Effector memory CD8-positive, alpha-beta T cell (primary cell): ENCODE measurements around the gene MUC5B.

Experiments
- ATAC-seq: fragments of 150-1000 bp; cut with Tn5 transposase; replicated peaks from 2 replicates; pipeline ENCODE4 v1.10.0; 2021; ENCODE audit warnings: mild to moderate bottlenecking, moderate library complexity
- DNase-seq, 3 experiments: peaks; one replicate each; pipeline ENCODE4 v3.0.0; 2021
- H3K27ac Mint-ChIP-seq, 2 donors: one replicate each; pipeline ENCODE4 v1.8.0; 2022; ENCODE audit warnings: mild to moderate bottlenecking in 2 of 2, mixed read lengths in 2 of 2, moderate library complexity in 2 of 2
- H3K27me3 Mint-ChIP-seq, 2 donors: one replicate each; pipeline ENCODE4 v1.8.0; 2022; ENCODE audit warnings: mixed read lengths in 2 of 2
- H3K36me3 Mint-ChIP-seq: one replicate; pipeline ENCODE4 v1.8.0; 2022; ENCODE audit warnings: mild to moderate bottlenecking, moderate library complexity, mixed read lengths; ENCODE audit not compliant: insufficient read depth
- H3K4me1 Mint-ChIP-seq, 2 donors: one replicate each; pipeline ENCODE4 v1.8.0; 2022; ENCODE audit warnings: low read depth in 2 of 2, mixed read lengths in 2 of 2
- H3K4me3 Mint-ChIP-seq, 2 donors: one replicate each; pipeline ENCODE4 v1.8.0; 2022; ENCODE audit warnings: mild to moderate bottlenecking in 2 of 2, mixed read lengths in 2 of 2, moderate library complexity in 2 of 2
- H3K9me3 Mint-ChIP-seq, 2 donors: one replicate each; pipeline ENCODE4 v1.8.0; 2022; ENCODE audit warnings: mixed read lengths in 2 of 2

MUC5B gene

GRCh38 chr11:1277936-1278512, 55.2 kb downstream of the MUC5B start:
- peak overlapping the region; percentile 71 to 72 for H3K27ac Mint-ChIP-seq
- ATAC-seq: no peak
- no peak overlapping the region for H3K4me3 Mint-ChIP-seq
- H3K4me1 Mint-ChIP-seq: peaks cover 0 to 8% of the 10 kb centered on the region in 2 donors
- peaks cover 27% of the 10 kb centered on the region for H3K36me3 Mint-ChIP-seq
- no peaks in the 10 kb centered on the region for H3K9me3 Mint-ChIP-seq
- DNase-seq: no peak
- H3K27me3 Mint-ChIP-seq: no peaks in the 10 kb centered on the region

- no peaks in the 10 kb centered on the region for H3K27me3 Mint-ChIP-seq
- H3K36me3 Mint-ChIP-seq: peaks cover 28% of the 10 kb centered on the region
- ATAC-seq: no peak
- H3K27ac Mint-ChIP-seq: no peak overlapping the region
- no peak for DNase-seq
- H3K4me3 Mint-ChIP-seq: no peak overlapping the region
- H3K9me3 Mint-ChIP-seq: no peaks in the 10 kb centered on the region
- H3K4me1 Mint-ChIP-seq: peaks cover 0 to 8% of the 10 kb centered on the region in 2 donors
Observed at GRCh38 chr11:1278766-1279673, 56.2 kb downstream of the MUC5B start.

- DNase-seq: no peak
- H3K36me3 Mint-ChIP-seq: peaks cover 30% of the 10 kb centered on the region
- H3K27ac Mint-ChIP-seq: no peak overlapping the region
- no peak for ATAC-seq
- no peaks in the 10 kb centered on the region for H3K9me3 Mint-ChIP-seq
- H3K27me3 Mint-ChIP-seq: no peaks in the 10 kb centered on the region
- H3K4me1 Mint-ChIP-seq: peaks cover 0 to 8% of the 10 kb centered on the region in 2 donors
- H3K4me3 Mint-ChIP-seq: no peak overlapping the region
Observed at GRCh38 chr11:1279674-1280055, 56.8 kb downstream of the MUC5B start.

GRCh38 chr11:1280116-1281035, 57.5 kb downstream of the MUC5B start:
- DNase-seq: no peak
- H3K9me3 Mint-ChIP-seq: no peaks in the 10 kb centered on the region
- peaks cover 0 to 8% of the 10 kb centered on the region in 2 donors for H3K4me1 Mint-ChIP-seq
- H3K4me3 Mint-ChIP-seq: no peak overlapping the region
- H3K27me3 Mint-ChIP-seq: no peaks in the 10 kb centered on the region
- ATAC-seq: no peak
- peaks cover 30% of the 10 kb centered on the region for H3K36me3 Mint-ChIP-seq
- H3K27ac Mint-ChIP-seq: no peak overlapping the region

GRCh38 chr11:1281326-1281973, 58.6 kb downstream of the MUC5B start:
- no peaks in the 10 kb centered on the region for H3K27me3 Mint-ChIP-seq
- H3K27ac Mint-ChIP-seq: no peak overlapping the region
- ATAC-seq (no peak), DNase-seq (no peak)
- no peak overlapping the region for H3K4me3 Mint-ChIP-seq
- H3K9me3 Mint-ChIP-seq: no peaks in the 10 kb centered on the region
- peaks cover 36% of the 10 kb centered on the region for H3K36me3 Mint-ChIP-seq
- peaks cover 0 to 6% of the 10 kb centered on the region in 2 donors for H3K4me1 Mint-ChIP-seq

GRCh38 chr11:1281974-1282365, 59.1 kb downstream of the MUC5B start:
- no peak overlapping the region for H3K27ac Mint-ChIP-seq

GRCh38 chr11:1283091-1283511, 60.2 kb downstream of the MUC5B start:
- no peak for DNase-seq
- Mint-ChIP-seq H3K27ac (no peak overlapping the region), H3K4me1 (no peaks in the 10 kb centered on the region), H3K36me3 (peaks cover 41% of the 10 kb centered on the region), H3K4me3 (no peak overlapping the region), H3K27me3 (no peaks in the 10 kb centered on the region), H3K9me3 (no peaks in the 10 kb centered on the region)
- ATAC-seq: no peak

More at GRCh38 chr11:1281974-1282365, 59.1 kb downstream of the MUC5B start:
- Mint-ChIP-seq H3K27me3 (no peaks in the 10 kb centered on the region), H3K9me3 (no peaks in the 10 kb centered on the region), H3K4me1 (peaks cover 0 to 4% of the 10 kb centered on the region in 2 donors), H3K36me3 (peaks cover 40% of the 10 kb centered on the region), H3K4me3 (no peak overlapping the region)
- no peak for ATAC-seq
- DNase-seq: no peak

GRCh38 chr11:1283906-1284305, 61.0 kb downstream of the MUC5B start:
- no peaks in the 10 kb centered on the region for H3K27me3 Mint-ChIP-seq
- peak overlapping the region in 1 of 2 donors; percentile 55 for H3K27ac Mint-ChIP-seq
- ATAC-seq: no peak
- no peaks in the 10 kb centered on the region for H3K9me3 Mint-ChIP-seq
- H3K4me1 Mint-ChIP-seq: no peaks in the 10 kb centered on the region
- H3K4me3 Mint-ChIP-seq: no peak overlapping the region
- no peak for DNase-seq
- H3K36me3 Mint-ChIP-seq: peaks cover 45% of the 10 kb centered on the region

GRCh38 chr11:1285316-1285744, 62.5 kb downstream of the MUC5B start:
- peaks cover 54% of the 10 kb centered on the region for H3K36me3 Mint-ChIP-seq

GRCh38 chr11:1285876-1286275, 63.0 kb downstream of the MUC5B start:
- no peaks in the 10 kb centered on the region for H3K9me3 Mint-ChIP-seq
- no peak for DNase-seq
- peaks cover 53% of the 10 kb centered on the region for H3K36me3 Mint-ChIP-seq
- no peak overlapping the region for H3K27ac Mint-ChIP-seq
- H3K4me3 Mint-ChIP-seq: no peak overlapping the region
- no peak for ATAC-seq
- H3K4me1 Mint-ChIP-seq: no peaks in the 10 kb centered on the region
- H3K27me3 Mint-ChIP-seq: no peaks in the 10 kb centered on the region

More at GRCh38 chr11:1285316-1285744, 62.5 kb downstream of the MUC5B start:
- H3K27ac Mint-ChIP-seq: no peak overlapping the region
- ATAC-seq: no peak
- H3K9me3 Mint-ChIP-seq: no peaks in the 10 kb centered on the region
- no peak for DNase-seq
- H3K4me3 Mint-ChIP-seq: no peak overlapping the region
- no peaks in the 10 kb centered on the region for H3K27me3 Mint-ChIP-seq
- H3K4me1 Mint-ChIP-seq: no peaks in the 10 kb centered on the region

- DNase-seq (no peak), ATAC-seq (no peak)
- Mint-ChIP-seq H3K27me3 (no peaks in the 10 kb centered on the region), H3K4me3 (no peak overlapping the region), H3K4me1 (peaks cover 6% of the 10 kb centered on the region in 2 donors), H3K27ac (no peak overlapping the region), H3K9me3 (no peaks in the 10 kb centered on the region), H3K36me3 (peaks cover 44% of the 10 kb centered on the region)
Observed at GRCh38 chr11:1287928-1288327, 65.1 kb downstream of the MUC5B start.

GRCh38 chr11:1288426-1289151, 65.7 kb downstream of the MUC5B start:
- Mint-ChIP-seq H3K27me3 (no peaks in the 10 kb centered on the region), H3K36me3 (peaks cover 47% of the 10 kb centered on the region), H3K4me3 (no peak overlapping the region), H3K9me3 (no peaks in the 10 kb centered on the region), H3K27ac (no peak overlapping the region), H3K4me1 (peaks cover 6% of the 10 kb centered on the region in 2 donors)
- no peak for ATAC-seq
- no peak for DNase-seq
